Suprapubic skin (tissue), 4 donors: ENCODE measurements around the gene GDPD5. TPM values are rescaled to one million over a fixed set of nuclear protein-coding genes. Genes with fewer than 3 reads are reported as not detected.

ENCODE experiments used
- DNase-seq, 2 donors: peaks; one replicate each; pipeline ENCODE4 v3.0.0-alpha.2; 2019; ENCODE audit warnings: low spot score in 2 of 2
- H3K27ac ChIP-seq: fragments of 200-600 bp; sonication (generic); one replicate; pipeline ENCODE4 v1.5.1; 2019
- H3K27me3 ChIP-seq: fragments of 200-600 bp; sonication (generic); one replicate; pipeline ENCODE4 v1.5.1; 2019
- H3K36me3 ChIP-seq: fragments of 200-600 bp; sonication (generic); one replicate; pipeline ENCODE4 v1.5.1; 2019
- H3K4me1 ChIP-seq: fragments of 200-600 bp; sonication (generic); one replicate; pipeline ENCODE4 v1.5.1; 2019
- H3K4me3 ChIP-seq: fragments of 200-600 bp; sonication (generic); one replicate; pipeline ENCODE4 v1.5.1; 2019; ENCODE audit warnings: mild to moderate bottlenecking
- H3K9me3 ChIP-seq: fragments of 200-600 bp; sonication (generic); one replicate; pipeline ENCODE4 v1.5.1; 2019
- EP300 ChIP-seq: sonication (generic); formaldehyde crosslinking; IDR thresholded peaks from one replicate; pipeline ENCODE4 v1.6.1; 2017; ENCODE audit warnings: antibody characterized with exemption
- POLR2A ChIP-seq, 2 donors: fragments of 450-650 bp; IDR thresholded peaks; one replicate each; pipeline ENCODE4 v1.6.1; 2017; ENCODE audit warnings: antibody characterized with exemption in 2 of 2, mild to moderate bottlenecking in 2 of 2, moderate library complexity in 2 of 2
- POLR2AphosphoS5 ChIP-seq, 3 donors: sonication (generic); formaldehyde crosslinking; IDR thresholded peaks; one replicate each; pipeline ENCODE4 v1.6.1; 2017; ENCODE audit warnings: antibody characterized with exemption in 3 of 3
- whole genome bisulfite sequencing: methylation state at CpG from one replicate; pipeline ENCODE4 v1.1.5; 2018; 5-methylcytosine and 5-hydroxymethylcytosine counted together
- total RNA-seq, 4 donors: library from RNA; depleted of rRNA; stranded (reverse); fragments of >200 nt; gene quantifications; one replicate each; pipeline ENCODE4 v1.1.0, GENCODE V29; 2016
- TF ChIP-seq, protein P1 (sequence below), 2 donors: fragments of 200-600 bp in 1 of 2; fragments of 450-650 bp in 1 of 2; sonication (generic) in 1 of 2; IDR thresholded peaks; one replicate each; pipeline ENCODE4 v1.5.1; 2016 to 2019; ENCODE audit warnings: antibody characterized with exemption in 2 of 2, mild to moderate bottlenecking in 1 of 2, moderate library complexity in 1 of 2

GDPD5 gene
- total RNA-seq, 4 donors from 2014 or later, result 2.3 to 13.4 (median 5.4) TPM

GRCh38 chr11:75538150-75538942 is 12.6 kb upstream of the GDPD5 start:
- no peak overlapping the region for H3K27ac ChIP-seq
- H3K4me1 ChIP-seq, result peaks cover 7% of the 10 kb centered on the region
- H3K9me3 ChIP-seq, result no peaks in the 10 kb centered on the region
- DNase-seq, result no peak
- H3K4me3 ChIP-seq, result no peak overlapping the region
- WGBS, result 83% methylated on average over 11 of the region's 11 CpGs
- H3K36me3 ChIP-seq, result no peaks in the 10 kb centered on the region
- TF ChIP-seq EP300 (no peak), POLR2AphosphoS5 (IDR thresholded peaks at IDR 0.05) (no peak), POLR2A (IDR thresholded peaks at IDR 0.05) (no peak)
- TF ChIP-seq, protein P1, sequence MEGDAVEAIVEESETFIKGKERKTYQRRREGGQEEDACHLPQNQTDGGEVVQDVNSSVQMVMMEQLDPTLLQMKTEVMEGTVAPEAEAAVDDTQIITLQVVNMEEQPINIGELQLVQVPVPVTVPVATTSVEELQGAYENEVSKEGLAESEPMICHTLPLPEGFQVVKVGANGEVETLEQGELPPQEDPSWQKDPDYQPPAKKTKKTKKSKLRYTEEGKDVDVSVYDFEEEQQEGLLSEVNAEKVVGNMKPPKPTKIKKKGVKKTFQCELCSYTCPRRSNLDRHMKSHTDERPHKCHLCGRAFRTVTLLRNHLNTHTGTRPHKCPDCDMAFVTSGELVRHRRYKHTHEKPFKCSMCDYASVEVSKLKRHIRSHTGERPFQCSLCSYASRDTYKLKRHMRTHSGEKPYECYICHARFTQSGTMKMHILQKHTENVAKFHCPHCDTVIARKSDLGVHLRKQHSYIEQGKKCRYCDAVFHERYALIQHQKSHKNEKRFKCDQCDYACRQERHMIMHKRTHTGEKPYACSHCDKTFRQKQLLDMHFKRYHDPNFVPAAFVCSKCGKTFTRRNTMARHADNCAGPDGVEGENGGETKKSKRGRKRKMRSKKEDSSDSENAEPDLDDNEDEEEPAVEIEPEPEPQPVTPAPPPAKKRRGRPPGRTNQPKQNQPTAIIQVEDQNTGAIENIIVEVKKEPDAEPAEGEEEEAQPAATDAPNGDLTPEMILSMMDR (IDR thresholded peaks at IDR 0.05), result no peak
- H3K27me3 ChIP-seq, result no peaks in the 10 kb centered on the region

DNA sequence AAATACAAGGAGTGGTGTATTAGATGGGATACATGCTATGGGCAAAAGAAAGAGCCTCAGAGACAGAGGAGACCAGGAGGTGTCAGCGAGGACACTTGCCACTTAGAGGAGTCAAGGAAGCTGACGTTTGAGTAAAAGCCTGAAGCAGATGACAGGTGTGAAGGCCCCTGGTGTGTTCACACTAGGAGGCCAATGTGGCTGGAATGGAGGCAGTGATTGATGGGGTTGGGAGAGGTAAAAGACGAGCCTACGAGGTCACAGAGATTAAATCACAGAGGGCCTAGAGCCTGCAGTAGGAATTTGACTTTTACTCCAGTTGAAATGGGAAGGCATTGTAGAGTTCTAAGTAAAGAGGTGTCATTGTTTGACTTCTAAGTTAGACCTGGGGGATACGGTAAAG is 12.0 kb upstream of the GDPD5 start:
- H3K4me1 ChIP-seq, result peaks cover 7% of the 10 kb centered on the region
- no peaks in the 10 kb centered on the region for H3K36me3 ChIP-seq
- no peak overlapping the region for H3K4me3 ChIP-seq
- H3K27ac ChIP-seq, result no peak overlapping the region
- H3K9me3 ChIP-seq, result no peaks in the 10 kb centered on the region
- WGBS, result 85% methylated on average over 5 of the region's 5 CpGs
- H3K27me3 ChIP-seq, result no peaks in the 10 kb centered on the region
- no peak for DNase-seq
- no peak for TF ChIP-seq POLR2A (IDR thresholded peaks at IDR 0.05)
- no peak for TF ChIP-seq EP300
- TF ChIP-seq, protein P1 (IDR thresholded peaks at IDR 0.05), result no peak

- Histone ChIP-seq H3K27ac (no peak overlapping the region), H3K9me3 (no peaks in the 10 kb centered on the region), H3K4me1 (peaks cover 10% of the 10 kb centered on the region), H3K27me3 (no peaks in the 10 kb centered on the region), H3K4me3 (no peak overlapping the region), H3K36me3 (no peaks in the 10 kb centered on the region)
- WGBS, result 86% methylated on average over 10 of the region's 13 CpGs
- no peak for TF ChIP-seq EP300
- TF ChIP-seq POLR2A (IDR thresholded peaks at IDR 0.05), result no peak
- TF ChIP-seq, protein P1 (IDR thresholded peaks at IDR 0.05), result no peak
- no peak for TF ChIP-seq POLR2AphosphoS5 (IDR thresholded peaks at IDR 0.05)
- DNase-seq, result no peak
Observed at GRCh38 chr11:75536786-75537641, 11.3 kb upstream of the GDPD5 start.

- Histone ChIP-seq H3K36me3 (no peaks in the 10 kb centered on the region), H3K27ac (no peak overlapping the region), H3K27me3 (no peaks in the 10 kb centered on the region), H3K4me3 (no peak overlapping the region), H3K4me1 (peaks cover 11% of the 10 kb centered on the region), H3K9me3 (no peaks in the 10 kb centered on the region)
- DNase-seq, result no peak
- 44% methylated on average over 1 of the region's 1 CpG for WGBS
- TF ChIP-seq POLR2A (IDR thresholded peaks at IDR 0.05), result no peak
- no peak for TF ChIP-seq EP300
- TF ChIP-seq POLR2AphosphoS5 (IDR thresholded peaks at IDR 0.05), result no peak
- TF ChIP-seq, protein P1 (IDR thresholded peaks at IDR 0.05), result no peak
Observed at GRCh38 chr11:75535071-75535470, 9.3 kb upstream of the GDPD5 start.
